HG03064 (cell line): ENCODE results near the gene LY6G5B.

Source experiments
- ATAC-seq: cut with Tn5 transposase; IDR thresholded peaks from one replicate; pipeline ENCODE4 v1.9.1; 2021; ENCODE audit warnings: low read depth; ENCODE audit not compliant: unreplicated experiment

The LY6G5B gene

GRCh38 chr6:31669676-31670075 lies at the start of gene LY6G5B:
LY6G5B (plus strand) TSS chr6:31669976; CDS start chr6:31670951, 975 bp downstream.
- ATAC-seq: no peak

- peak; percentile 41 for ATAC-seq
Measured at GRCh38 chr6:31620586-31621319, 49.0 kb upstream of the LY6G5B start, which contains the start of gene PRRC2A. PRRC2A (plus strand) TSS chr6:31620715; CDS start chr6:31622790, 2,075 bp downstream.

- no peak for ATAC-seq
Measured at GRCh38 chr6:31621320-31621939, 48.3 kb upstream of the LY6G5B start.

GRCh38 chr6:31621991-31622390 lies 47.8 kb upstream of the LY6G5B start:
- no peak for ATAC-seq

GRCh38 chr6:31622684-31623091 lies 47.1 kb upstream of the LY6G5B start:
- ATAC-seq: no peak

GRCh38 chr6:31624070-31624469 lies 45.7 kb upstream of the LY6G5B start:
- no peak for ATAC-seq

GRCh38 chr6:31626952-31627351 lies 42.8 kb upstream of the LY6G5B start:
- no peak for ATAC-seq

GRCh38 chr6:31627690-31628287 lies 42.0 kb upstream of the LY6G5B start:
- ATAC-seq: no peak

- ATAC-seq: no peak
Measured at GRCh38 chr6:31629014-31629413, 40.8 kb upstream of the LY6G5B start.

- ATAC-seq: no peak
Measured at GRCh38 chr6:31630177-31630934, 39.4 kb upstream of the LY6G5B start.

GRCh38 chr6:31631209-31631608 lies 38.6 kb upstream of the LY6G5B start:
- ATAC-seq: no peak

GRCh38 chr6:31631681-31632278 lies 38.0 kb upstream of the LY6G5B start:
- ATAC-seq: no peak

GRCh38 chr6:31632279-31632946 lies 37.4 kb upstream of the LY6G5B start:
- no peak for ATAC-seq

GRCh38 chr6:31633447-31633846 lies 36.3 kb upstream of the LY6G5B start:
- no peak for ATAC-seq

- no peak for ATAC-seq
Measured at GRCh38 chr6:31634131-31634530, 35.6 kb upstream of the LY6G5B start.

- no peak for ATAC-seq
Measured at GRCh38 chr6:31634969-31635575, 34.7 kb upstream of the LY6G5B start.

GRCh38 chr6:31636698-31637596 lies 32.8 kb upstream of the LY6G5B start:
- ATAC-seq: no peak

GRCh38 chr6:31639043-31639442 lies 30.7 kb upstream of the LY6G5B start:
- ATAC-seq: no peak

GRCh38 chr6:31639449-31639861 lies 30.3 kb upstream of the LY6G5B start:
- ATAC-seq: no peak
